DND-41 (cell line): ENCODE measurements around the gene IFNE.

Source experiments
- ATAC-seq: fragments of 200-7000 bp; cut with Tn5 transposase; 3 replicates; pipeline ENCODE4 v1.9.1; 2021; ENCODE audit warnings: low read depth; ENCODE audit not compliant: insufficient read depth
- DNase-seq: peaks from one replicate; pipeline ENCODE4 v3.0.0-alpha.2; 2020
- H2AFZ ChIP-seq: 2 replicates; pipeline ENCODE4 v1.6.0; 2012; ENCODE audit warnings: low read depth, low read length
- H3K27ac ChIP-seq: 2 replicates; pipeline ENCODE4 v1.5.1; 2012; ENCODE audit warnings: low read length, inconsistent platforms
- H3K27me3 ChIP-seq: fragments of 200-600 bp; sonication (generic); 2 replicates; pipeline ENCODE4 v1.6.0; 2012; ENCODE audit warnings: low read length, mild to moderate bottlenecking, inconsistent platforms; ENCODE audit not compliant: insufficient read depth, poor library complexity
- H3K36me3 ChIP-seq: 2 replicates; pipeline ENCODE4 v1.5.1; 2012; ENCODE audit warnings: low read length, inconsistent platforms; ENCODE audit not compliant: insufficient read depth
- H3K4me1 ChIP-seq: 2 replicates; pipeline ENCODE4 v1.5.1; 2012; ENCODE audit warnings: mild to moderate bottlenecking, low read length; ENCODE audit not compliant: insufficient read depth
- H3K4me2 ChIP-seq: 2 replicates; pipeline ENCODE4 v1.6.0; 2012; ENCODE audit warnings: mild to moderate bottlenecking, moderate library complexity, low read length, inconsistent platforms; ENCODE audit not compliant: insufficient read depth
- H3K4me3 ChIP-seq, 2 experiments: fragments of 200-600 bp in 1 of 2; shearing (Covaris generic) in 1 of 2; 2 replicates each; pipeline ENCODE4 v1.5.1; 2012 to 2016; ENCODE audit warnings: inconsistent platforms in 2 of 2, low read length in 2 of 2, mild to moderate bottlenecking in 2 of 2, low read depth in 1 of 2, moderate library complexity in 1 of 2
- H3K79me2 ChIP-seq: 2 replicates; pipeline ENCODE4 v1.6.0; 2012; ENCODE audit warnings: low read length, inconsistent platforms; ENCODE audit not compliant: insufficient read depth
- H3K9ac ChIP-seq: 2 replicates; pipeline ENCODE4 v1.6.0; 2012; ENCODE audit warnings: low read depth, mild to moderate bottlenecking, inconsistent platforms, low read length, moderate library complexity
- H3K9me3 ChIP-seq: 2 replicates; pipeline ENCODE4 v1.5.1; 2012; ENCODE audit warnings: low read length, moderate library complexity, mild to moderate bottlenecking, inconsistent platforms; ENCODE audit not compliant: insufficient read depth, severe bottlenecking
- H4K20me1 ChIP-seq: 2 replicates; pipeline ENCODE4 v1.6.0; 2012; ENCODE audit warnings: low read length; ENCODE audit not compliant: insufficient read depth
- EZH2 ChIP-seq: IDR thresholded peaks from 3 replicates; pipeline ENCODE4 v1.6.1; 2012; ENCODE audit warnings: borderline replicate concordance, low read depth, mild to moderate bottlenecking, moderate library complexity, low read length, inconsistent platforms; ENCODE audit not compliant: severe bottlenecking
- TF ChIP-seq, protein P1 (sequence below): IDR thresholded peaks from 2 replicates; pipeline ENCODE4 v1.5.1; 2012; ENCODE audit warnings: borderline replicate concordance, low read length, moderate library complexity, mild to moderate bottlenecking; ENCODE audit not compliant: poor library complexity, severe bottlenecking; ENCODE audit errors: extremely low read depth

The IFNE gene

DNA sequence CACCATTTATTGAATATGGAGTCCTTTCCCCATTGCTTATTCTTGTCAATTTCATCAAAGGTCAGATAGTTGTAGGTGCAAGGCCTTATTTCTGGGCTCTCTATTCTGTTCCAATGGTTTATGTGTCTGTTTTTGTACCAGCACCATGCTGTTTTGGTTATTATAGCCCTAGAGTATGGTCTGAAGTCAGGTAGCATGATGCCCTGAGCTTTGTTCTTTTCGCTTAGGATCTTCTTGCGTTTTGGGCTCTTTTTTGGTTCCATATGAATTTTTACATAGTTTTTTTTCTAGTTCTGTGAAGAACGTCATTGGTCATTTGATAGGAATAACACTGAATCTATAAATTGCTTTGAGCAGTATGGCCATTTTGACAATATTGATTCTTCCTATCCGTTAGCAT is 40.2 kb upstream of the IFNE start:
- Histone ChIP-seq H3K9me3 (no peaks in the 10 kb centered on the region), H3K4me2 (no peak overlapping the region), H4K20me1 (no peaks in the 10 kb centered on the region), H3K27ac (no peak overlapping the region), H3K27me3 (no peaks in the 10 kb centered on the region), H3K36me3 (no peaks in the 10 kb centered on the region), H3K4me1 (no peaks in the 10 kb centered on the region), H2AFZ (no peak overlapping the region), H3K79me2 (no peaks in the 10 kb centered on the region), H3K9ac (no peak overlapping the region), H3K4me3 (no peak overlapping the region)
- DNase-seq: no peak
- TF ChIP-seq, protein P1, sequence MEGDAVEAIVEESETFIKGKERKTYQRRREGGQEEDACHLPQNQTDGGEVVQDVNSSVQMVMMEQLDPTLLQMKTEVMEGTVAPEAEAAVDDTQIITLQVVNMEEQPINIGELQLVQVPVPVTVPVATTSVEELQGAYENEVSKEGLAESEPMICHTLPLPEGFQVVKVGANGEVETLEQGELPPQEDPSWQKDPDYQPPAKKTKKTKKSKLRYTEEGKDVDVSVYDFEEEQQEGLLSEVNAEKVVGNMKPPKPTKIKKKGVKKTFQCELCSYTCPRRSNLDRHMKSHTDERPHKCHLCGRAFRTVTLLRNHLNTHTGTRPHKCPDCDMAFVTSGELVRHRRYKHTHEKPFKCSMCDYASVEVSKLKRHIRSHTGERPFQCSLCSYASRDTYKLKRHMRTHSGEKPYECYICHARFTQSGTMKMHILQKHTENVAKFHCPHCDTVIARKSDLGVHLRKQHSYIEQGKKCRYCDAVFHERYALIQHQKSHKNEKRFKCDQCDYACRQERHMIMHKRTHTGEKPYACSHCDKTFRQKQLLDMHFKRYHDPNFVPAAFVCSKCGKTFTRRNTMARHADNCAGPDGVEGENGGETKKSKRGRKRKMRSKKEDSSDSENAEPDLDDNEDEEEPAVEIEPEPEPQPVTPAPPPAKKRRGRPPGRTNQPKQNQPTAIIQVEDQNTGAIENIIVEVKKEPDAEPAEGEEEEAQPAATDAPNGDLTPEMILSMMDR: no peak
- no peak for TF ChIP-seq EZH2
- no peak for ATAC-seq

DNA sequence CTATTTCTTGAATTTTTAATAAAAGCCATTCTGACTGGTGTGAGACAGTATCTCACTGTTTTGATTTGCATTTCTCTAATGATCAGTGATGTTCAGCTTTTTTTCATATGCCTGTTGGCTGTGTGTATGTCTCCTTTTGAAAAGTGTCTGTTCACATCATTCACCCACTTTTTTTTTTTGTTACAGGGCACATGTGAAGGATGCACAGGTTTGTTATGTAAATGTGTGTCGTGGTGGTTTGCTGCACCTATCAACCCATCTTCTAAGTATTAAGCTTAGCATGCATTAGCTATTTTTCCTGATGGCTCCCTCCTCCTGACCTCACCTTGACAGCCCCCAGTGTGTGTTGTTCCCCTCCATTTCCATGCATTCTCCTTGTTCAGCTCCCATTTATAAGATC is 39.3 kb upstream of the IFNE start:
- Histone ChIP-seq H3K4me2 (no peak overlapping the region), H3K9me3 (no peaks in the 10 kb centered on the region), H3K4me3 (no peak overlapping the region), H3K27ac (no peak overlapping the region), H3K4me1 (no peaks in the 10 kb centered on the region), H3K27me3 (no peaks in the 10 kb centered on the region), H3K9ac (no peak overlapping the region), H3K79me2 (no peaks in the 10 kb centered on the region), H4K20me1 (no peaks in the 10 kb centered on the region), H3K36me3 (no peaks in the 10 kb centered on the region), H2AFZ (no peak overlapping the region)
- DNase-seq (no peak), ATAC-seq (no peak)
- no peak for TF ChIP-seq EZH2
- TF ChIP-seq, protein P1: no peak

DNA sequence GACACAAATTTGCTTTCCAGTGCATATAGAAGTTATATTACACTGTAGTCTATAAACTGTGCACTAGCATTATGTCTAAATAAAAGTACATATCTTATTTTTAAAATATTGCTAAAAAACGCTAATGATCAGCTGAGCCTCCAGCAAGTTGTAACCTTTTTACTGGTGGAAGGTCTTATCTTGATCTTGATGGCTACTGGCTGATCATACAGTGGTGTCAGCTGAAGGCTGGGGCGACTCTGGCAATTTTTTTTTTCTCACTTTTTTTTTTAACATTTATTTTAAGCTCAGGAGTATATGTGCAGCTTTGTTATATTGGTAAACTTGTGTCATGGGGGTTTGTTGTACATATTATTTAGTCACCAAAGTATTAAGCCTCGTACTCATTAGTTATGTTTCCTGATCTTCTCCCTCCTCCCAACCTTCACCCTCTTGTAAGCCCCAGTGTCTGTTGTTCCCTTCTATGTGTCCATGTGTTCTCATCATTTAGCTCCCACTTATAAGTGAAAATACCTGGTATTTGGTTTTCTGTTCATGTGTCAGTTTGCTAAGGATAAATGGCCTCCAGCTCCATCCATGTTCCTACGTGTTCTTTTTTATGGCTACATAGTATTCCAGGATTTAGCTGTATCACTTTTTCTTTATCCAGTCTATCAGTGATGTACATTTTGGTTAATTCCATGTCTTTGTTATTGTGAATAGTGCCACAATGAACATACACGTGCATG is 38.6 kb upstream of the IFNE start:
- no peak for DNase-seq
- Histone ChIP-seq H3K4me3 (no peak overlapping the region), H3K27me3 (no peaks in the 10 kb centered on the region), H2AFZ (no peak overlapping the region), H3K36me3 (no peaks in the 10 kb centered on the region), H3K9me3 (no peaks in the 10 kb centered on the region), H3K79me2 (no peaks in the 10 kb centered on the region), H3K4me1 (no peaks in the 10 kb centered on the region), H3K4me2 (no peak overlapping the region), H4K20me1 (no peaks in the 10 kb centered on the region), H3K27ac (no peak overlapping the region), H3K9ac (no peak overlapping the region)
- TF ChIP-seq, protein P1: no peak
- no peak for TF ChIP-seq EZH2
- ATAC-seq: no peak
